Measurements from ENCODE around the gene MTCP1.

Gene MTCP1

DNA sequence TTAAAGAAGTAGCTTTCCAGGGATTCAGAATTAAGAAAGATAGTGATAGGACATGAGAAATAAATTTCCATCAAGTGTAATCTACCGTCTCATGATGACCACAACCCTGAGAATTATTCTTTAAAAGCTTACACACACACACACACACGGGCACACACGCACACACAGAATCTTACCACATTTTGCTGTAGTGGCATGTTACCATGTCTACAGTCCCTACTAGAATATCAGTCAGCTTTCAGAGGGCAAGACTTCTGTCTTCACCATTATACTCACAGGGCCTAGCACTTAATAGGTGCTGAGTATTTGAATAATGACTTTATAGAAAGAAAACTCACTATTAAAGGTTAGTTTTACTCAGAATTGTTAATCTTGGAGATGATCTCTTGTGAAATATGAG lies 15.4 kb downstream of the MTCP1 start:
- DNase-seq (ENCODE audit: extremely low read depth, low read depth), result no peak
- TF ChIP-seq, protein P1, sequence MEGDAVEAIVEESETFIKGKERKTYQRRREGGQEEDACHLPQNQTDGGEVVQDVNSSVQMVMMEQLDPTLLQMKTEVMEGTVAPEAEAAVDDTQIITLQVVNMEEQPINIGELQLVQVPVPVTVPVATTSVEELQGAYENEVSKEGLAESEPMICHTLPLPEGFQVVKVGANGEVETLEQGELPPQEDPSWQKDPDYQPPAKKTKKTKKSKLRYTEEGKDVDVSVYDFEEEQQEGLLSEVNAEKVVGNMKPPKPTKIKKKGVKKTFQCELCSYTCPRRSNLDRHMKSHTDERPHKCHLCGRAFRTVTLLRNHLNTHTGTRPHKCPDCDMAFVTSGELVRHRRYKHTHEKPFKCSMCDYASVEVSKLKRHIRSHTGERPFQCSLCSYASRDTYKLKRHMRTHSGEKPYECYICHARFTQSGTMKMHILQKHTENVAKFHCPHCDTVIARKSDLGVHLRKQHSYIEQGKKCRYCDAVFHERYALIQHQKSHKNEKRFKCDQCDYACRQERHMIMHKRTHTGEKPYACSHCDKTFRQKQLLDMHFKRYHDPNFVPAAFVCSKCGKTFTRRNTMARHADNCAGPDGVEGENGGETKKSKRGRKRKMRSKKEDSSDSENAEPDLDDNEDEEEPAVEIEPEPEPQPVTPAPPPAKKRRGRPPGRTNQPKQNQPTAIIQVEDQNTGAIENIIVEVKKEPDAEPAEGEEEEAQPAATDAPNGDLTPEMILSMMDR (IDR thresholded peaks at IDR 0.05; ENCODE audit: low read depth, low read length, missing control alignments), result no peak
- H3K4me3 ChIP-seq (replicated peaks; ENCODE audit: low read depth, low read length), result no peak overlapping the region

DNA sequence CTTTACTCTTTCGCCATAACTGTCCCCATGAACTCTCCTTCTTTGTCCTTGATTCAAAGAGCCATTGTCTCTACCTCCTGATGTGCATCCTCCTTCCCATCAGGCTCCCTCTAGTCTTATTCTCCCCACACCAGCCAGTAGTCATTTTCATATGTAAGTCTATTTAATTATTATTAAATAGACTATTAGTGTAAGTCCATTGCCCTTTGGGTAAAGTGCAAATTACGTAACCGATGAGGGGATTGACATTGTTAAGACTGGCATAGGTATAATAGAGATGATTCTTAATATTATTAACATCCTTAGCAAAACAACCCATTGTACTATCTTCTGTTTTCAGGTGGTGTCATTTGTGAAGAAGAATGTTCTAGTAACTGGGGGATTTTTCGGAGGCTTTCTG lies 16.7 kb downstream of the MTCP1 start:
- TF ChIP-seq, protein P1 (IDR thresholded peaks at IDR 0.05; ENCODE audit: low read depth, low read length, missing control alignments), result no peak
- H3K4me3 ChIP-seq (replicated peaks; ENCODE audit: low read depth, low read length), result no peak overlapping the region
- no peak for DNase-seq (ENCODE audit: extremely low read depth, low read depth)

DNA sequence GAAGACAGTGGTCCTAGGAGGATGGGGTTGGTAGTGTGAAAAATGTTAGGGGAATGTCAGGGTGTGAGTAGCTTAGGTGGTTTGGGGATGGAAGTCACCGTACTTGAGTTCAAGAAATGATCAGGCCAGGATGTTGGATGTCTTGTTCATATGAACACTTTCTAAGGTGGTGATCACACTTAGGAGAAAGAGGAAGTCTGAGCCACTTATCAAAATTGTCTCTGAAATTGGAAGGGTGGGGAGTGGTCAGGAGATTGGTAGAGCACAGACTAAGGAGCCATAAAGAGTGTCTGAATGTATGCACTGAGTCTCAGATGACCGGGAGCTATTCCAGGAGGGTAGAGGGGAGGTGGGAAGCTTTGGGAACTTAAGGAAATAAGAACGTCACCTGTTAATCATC lies 17.3 kb downstream of the MTCP1 start:
- H3K4me3 ChIP-seq (replicated peaks; ENCODE audit: low read depth, low read length), result no peak overlapping the region
- TF ChIP-seq, protein P1 (IDR thresholded peaks at IDR 0.05; ENCODE audit: low read depth, low read length, missing control alignments), result no peak
- DNase-seq (ENCODE audit: extremely low read depth, low read depth), result no peak

DNA sequence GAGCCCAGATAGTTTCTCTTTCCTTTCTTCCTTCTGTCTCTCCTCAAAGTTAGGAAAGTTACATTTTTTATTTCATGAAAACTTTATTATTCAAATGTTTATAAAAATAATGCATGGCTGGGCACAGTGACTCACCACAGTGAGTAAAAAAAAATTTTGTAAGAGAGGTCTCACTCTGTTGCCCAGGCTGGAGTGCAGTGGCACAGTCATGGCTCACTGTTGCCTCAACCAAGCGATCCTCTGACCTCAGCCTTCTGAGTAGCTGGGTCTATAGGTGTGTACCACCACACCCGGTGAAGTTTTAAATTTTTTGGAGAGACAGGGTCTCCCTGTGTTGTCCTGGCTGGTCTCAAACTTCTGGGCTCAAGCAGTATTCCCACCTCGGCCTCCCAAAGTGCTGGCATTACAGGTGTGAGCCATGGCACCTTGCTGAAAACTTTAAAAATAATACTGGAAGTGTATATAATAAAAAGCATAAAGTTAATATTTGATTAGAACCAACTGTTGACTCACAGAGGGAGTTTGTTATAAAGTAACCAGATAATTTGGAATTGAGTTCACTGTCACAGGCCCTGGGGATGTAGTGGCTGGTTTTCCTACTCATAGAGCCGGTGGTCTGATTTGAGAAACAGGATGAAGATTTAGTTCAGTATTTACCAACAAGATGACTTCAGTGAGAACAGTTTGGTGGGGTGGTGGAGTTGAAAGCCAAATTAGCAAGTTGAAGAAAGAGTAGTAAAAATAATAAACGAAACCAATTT lies 18.0 kb downstream of the MTCP1 start:
- H3K4me3 ChIP-seq (replicated peaks; ENCODE audit: low read depth, low read length), result no peak overlapping the region
- TF ChIP-seq, protein P1 (IDR thresholded peaks at IDR 0.05; ENCODE audit: low read depth, low read length, missing control alignments), result no peak
- DNase-seq (ENCODE audit: extremely low read depth, low read depth), result no peak

DNA sequence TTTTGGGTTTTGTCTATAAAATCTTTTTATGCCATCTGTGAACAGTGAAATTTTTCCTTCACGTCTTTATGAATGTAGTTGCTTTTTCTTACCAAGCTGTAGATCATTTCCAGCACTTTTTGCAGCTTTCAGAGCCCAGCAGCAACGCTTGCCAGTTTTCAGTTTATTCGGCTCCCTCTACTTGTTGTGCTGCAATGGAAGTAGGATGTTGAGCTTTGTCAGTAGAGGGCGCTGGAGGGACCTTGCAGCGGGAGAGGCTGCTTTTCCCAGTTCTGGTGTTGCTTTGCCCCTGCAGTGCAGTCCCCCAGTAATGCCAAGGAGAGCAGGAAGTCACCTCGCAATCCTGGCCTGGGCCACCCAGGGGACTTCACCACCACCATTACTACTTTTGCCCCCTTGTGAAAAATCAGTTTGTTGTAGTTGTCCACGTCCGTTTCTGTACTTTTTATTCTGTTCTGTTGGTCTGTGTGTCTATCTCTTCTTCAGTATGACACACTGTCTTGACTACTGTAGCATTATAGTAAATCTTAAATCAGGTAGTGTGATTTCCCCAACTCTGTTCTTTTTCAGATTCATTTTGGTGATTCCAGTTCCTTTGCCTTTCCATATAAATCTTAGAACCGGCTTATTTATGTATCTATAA lies 21.8 kb downstream of the MTCP1 start:
- no peak for DNase-seq (ENCODE audit: extremely low read depth, low read depth)
- TF ChIP-seq, protein P1 (IDR thresholded peaks at IDR 0.05; ENCODE audit: low read depth, low read length, missing control alignments), result peak; percentile 62
- H3K4me3 ChIP-seq (replicated peaks; ENCODE audit: low read depth, low read length), result no peak overlapping the region

DNA sequence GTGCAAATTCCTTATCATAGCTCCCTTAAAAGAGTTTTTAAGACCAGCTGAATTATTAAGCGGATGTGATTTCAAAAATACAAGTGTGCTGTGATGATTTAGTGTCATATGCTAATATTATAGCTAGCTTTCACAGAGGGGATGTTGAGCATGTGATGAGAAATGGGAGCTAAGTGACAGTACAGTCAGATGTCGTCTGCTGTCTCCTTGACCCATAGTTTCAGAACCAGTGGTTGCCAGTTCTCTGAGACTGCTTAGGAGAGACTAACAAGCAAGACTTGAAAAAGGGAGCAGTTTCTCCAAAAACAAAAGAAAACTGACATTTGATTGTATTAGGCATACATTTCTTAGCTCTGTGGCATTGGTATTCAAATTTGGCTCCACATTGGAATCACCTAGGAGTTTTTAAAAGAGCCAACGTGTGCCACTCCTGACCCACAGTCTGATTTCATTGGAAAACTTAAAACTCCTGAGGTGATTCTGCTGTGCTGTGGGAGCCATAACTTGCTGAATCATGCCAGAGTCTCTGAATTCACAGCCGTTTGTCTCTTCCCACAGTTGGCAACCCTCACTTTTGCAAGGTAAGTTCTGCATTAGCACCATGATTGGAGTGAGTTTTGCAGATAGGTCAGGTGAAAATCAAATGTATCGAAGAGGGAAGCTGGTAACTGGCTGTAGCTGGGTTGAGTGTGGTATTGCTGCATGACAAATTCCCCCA lies 24.0 kb downstream of the MTCP1 start:
- no peak overlapping the region for H3K4me3 ChIP-seq (replicated peaks; ENCODE audit: low read depth, low read length)
- TF ChIP-seq, protein P1 (IDR thresholded peaks at IDR 0.05; ENCODE audit: low read depth, low read length, missing control alignments), result no peak
- no peak for DNase-seq (ENCODE audit: extremely low read depth, low read depth)
